GM12865 (cell line): ENCODE results near the gene BOK.
"Not testable (repeated sequence)": the region's sequence is repeated elsewhere in the genome, so short reads cannot be mapped to it uniquely, and the experiment has no call there.

Experiments used
- DNase-seq: peaks from one replicate; pipeline ENCODE4 v3.0.0; 2010; ENCODE audit warnings: low read depth
- H3K4me3 ChIP-seq: 2 replicates; pipeline ENCODE4 v1.5.1; 2011; ENCODE audit warnings: mild to moderate bottlenecking, low read depth, low read length, control low read depth
- CTCF ChIP-seq: IDR thresholded peaks from 2 replicates; pipeline ENCODE4 v1.5.1; 2011; ENCODE audit warnings: low read length, control low read depth, low read depth, inconsistent platforms; ENCODE audit not compliant: insufficient read depth; ENCODE audit errors: missing control alignments

BOK gene

DNA sequence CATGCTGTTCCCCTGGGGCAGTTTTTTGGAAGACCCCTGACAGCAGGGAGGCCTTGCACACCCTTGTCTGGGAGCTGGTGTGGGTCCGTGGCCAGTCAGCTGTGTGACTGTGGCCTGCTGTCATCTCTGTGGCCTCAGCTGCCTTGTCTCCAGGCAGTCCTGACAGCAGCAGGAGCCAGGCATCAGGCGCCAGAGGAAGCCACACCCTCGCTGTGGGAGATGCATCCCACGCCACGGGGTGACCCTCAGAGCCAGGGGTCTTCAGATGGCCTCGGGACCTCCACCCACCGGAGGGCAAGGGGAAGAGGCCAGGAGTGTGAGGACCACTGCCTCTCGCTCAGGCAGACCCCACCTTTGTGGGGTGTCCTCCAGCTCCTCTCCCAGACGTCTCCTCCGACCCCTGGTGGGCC is 5.0 kb downstream of the BOK start:
- DNase-seq, result no peak
- no peak overlapping the region for H3K4me3 ChIP-seq
- TF ChIP-seq CTCF, result no peak

GRCh38 chr2:241563981-241564595 is 5.5 kb downstream of the BOK start:
- TF ChIP-seq CTCF, result no peak
- no peak for DNase-seq
- no peak overlapping the region for H3K4me3 ChIP-seq

GRCh38 chr2:241564596-241565410 is 6.3 kb downstream of the BOK start:
- no peak overlapping the region for H3K4me3 ChIP-seq
- DNase-seq, result no peak
- TF ChIP-seq CTCF, result no peak

DNA sequence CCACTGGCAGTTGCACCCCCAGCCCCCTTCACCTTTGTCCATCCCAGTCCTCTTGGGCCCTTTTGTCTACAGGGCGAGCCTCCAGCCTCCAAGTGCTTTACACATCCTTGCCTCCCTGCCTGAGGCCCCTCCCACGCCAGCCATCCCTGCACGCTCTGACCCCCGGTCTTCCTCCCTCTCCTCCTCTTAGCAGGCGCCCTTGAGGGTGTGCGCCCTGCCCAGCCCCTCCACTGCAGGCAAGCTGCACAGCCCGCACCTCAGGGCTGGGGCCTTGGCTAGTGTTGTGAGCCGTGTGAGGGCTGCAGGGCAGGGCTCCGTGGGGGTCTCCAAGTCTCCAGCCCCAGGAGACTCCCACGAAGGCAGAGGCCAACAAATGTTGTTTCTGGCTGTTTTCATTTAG is 6.9 kb downstream of the BOK start:
- no peak for DNase-seq
- no peak for TF ChIP-seq CTCF
- no peak overlapping the region for H3K4me3 ChIP-seq

- DNase-seq, H3K4me3 ChIP-seq: not testable (repeated sequence)
Observed at GRCh38 chr2:241566021-241566420, 7.5 kb downstream of the BOK start.

- no peak overlapping the region for H3K4me3 ChIP-seq
- TF ChIP-seq CTCF, result no peak
- DNase-seq, result no peak
Observed at GRCh38 chr2:241566468-241566867, 7.9 kb downstream of the BOK start.

- not testable (repeated sequence) for H3K4me3 ChIP-seq, DNase-seq
Observed at GRCh38 chr2:241567266-241567665, 8.7 kb downstream of the BOK start.

- no peak overlapping the region for H3K4me3 ChIP-seq
- DNase-seq, result no peak
- no peak for TF ChIP-seq CTCF
Observed at GRCh38 chr2:241567776-241568175, 9.2 kb downstream of the BOK start.
